Hepatocyte (in vitro differentiated cells): ENCODE measurements around the gene DSTN. TPM values are rescaled to one million over a fixed set of nuclear protein-coding genes. Genes with fewer than 3 reads are reported as not detected.

Source experiments
- DNase-seq: peaks from one replicate; pipeline ENCODE4 v3.0.0-alpha.2; 2016; ENCODE audit warnings: low spot score
- H2AFZ ChIP-seq: fragments of 200-600 bp; sonication (generic); 2 replicates; pipeline ENCODE4 v1.6.0; 2016; ENCODE audit warnings: antibody characterized with exemption, mild to moderate bottlenecking
- H3K27ac ChIP-seq: fragments of 200-600 bp; sonication (generic); 2 replicates; pipeline ENCODE4 v1.5.1; 2016; ENCODE audit warnings: mild to moderate bottlenecking
- H3K27me3 ChIP-seq: fragments of 200-600 bp; sonication (generic); 2 replicates; pipeline ENCODE4 v1.6.1; 2016
- H3K36me3 ChIP-seq: fragments of 200-600 bp; sonication (generic); replicated peaks from 2 replicates; pipeline ENCODE4 v1.5.1; 2016; ENCODE audit warnings: low read depth; ENCODE audit not compliant: insufficient read depth
- H3K4me1 ChIP-seq: fragments of 200-600 bp; sonication (generic); 2 replicates; pipeline ENCODE4 v1.5.1; 2016; ENCODE audit warnings: mild to moderate bottlenecking, moderate library complexity; ENCODE audit not compliant: insufficient read depth
- H3K4me2 ChIP-seq: fragments of 200-600 bp; sonication (generic); 2 replicates; pipeline ENCODE4 v1.6.0; 2016
- H3K4me3 ChIP-seq: fragments of 200-600 bp; sonication (generic); 2 replicates; pipeline ENCODE4 v1.5.1; 2016; ENCODE audit warnings: mild to moderate bottlenecking
- H3K79me2 ChIP-seq: fragments of 200-600 bp; sonication (generic); 2 replicates; pipeline ENCODE4 v1.6.0; 2017; ENCODE audit warnings: mild to moderate bottlenecking
- H3K9me2 ChIP-seq: fragments of 200-600 bp; sonication (generic); replicated peaks from 2 replicates; pipeline ENCODE4 v1.6.0; 2017; ENCODE audit warnings: mild to moderate bottlenecking; ENCODE audit not compliant: insufficient read depth
- H3K9me3 ChIP-seq: fragments of 200-600 bp; sonication (generic); 2 replicates; pipeline ENCODE4 v1.5.1; 2016; ENCODE audit warnings: low read depth, mild to moderate bottlenecking
- H4K20me1 ChIP-seq: fragments of 200-600 bp; sonication (generic); 2 replicates; pipeline ENCODE4 v1.6.0; 2016; ENCODE audit warnings: mild to moderate bottlenecking; ENCODE audit not compliant: insufficient read depth, poor library complexity, severe bottlenecking
- EZH2 ChIP-seq: fragments of 200-600 bp; sonication (generic); IDR thresholded peaks from 2 replicates; pipeline ENCODE4 v1.6.1; 2016; ENCODE audit warnings: antibody characterized with exemption, mild to moderate bottlenecking, borderline replicate concordance
- EZH2phosphoT487 ChIP-seq: fragments of 200-600 bp; sonication (generic); IDR thresholded peaks from one replicate; pipeline ENCODE4 v1.6.1; 2018; ENCODE audit warnings: antibody characterized with exemption, mild to moderate bottlenecking, low read depth, moderate library complexity; ENCODE audit not compliant: unreplicated experiment, severe bottlenecking
- WGBS: methylation state at CpG from one replicate; pipeline ENCODE4 v1.1.6; 2016; ENCODE audit warnings: low lambda C conversion rate; ENCODE audit errors: missing lambda C conversion rate; 5-methylcytosine and 5-hydroxymethylcytosine counted together
- polyA plus RNA-seq: library from polyadenylated mRNA; unstranded; fragments of >200 nt; fragmentation: Nextera tagmentation; extraction: Ambion mirVana; gene quantifications from 2 replicates; pipeline ENCODE4 v1.2.1, GENCODE V29; 2016
- total RNA-seq: library from RNA; depleted of rRNA; stranded (reverse); fragments of >200 nt; gene quantifications from 2 replicates; pipeline ENCODE4 v1.2.3, GENCODE V29; 2014
- TF ChIP-seq, protein P1 (sequence below): fragments of 200-600 bp; sonication (generic); IDR thresholded peaks from 2 replicates; pipeline ENCODE4 v1.5.1; 2016; ENCODE audit warnings: antibody characterized with exemption, mild to moderate bottlenecking; ENCODE audit not compliant: poor library complexity

DSTN gene
- total and polyA plus RNA-seq, 2 experiments from 2014 or later = 342 to 352 TPM

DNA sequence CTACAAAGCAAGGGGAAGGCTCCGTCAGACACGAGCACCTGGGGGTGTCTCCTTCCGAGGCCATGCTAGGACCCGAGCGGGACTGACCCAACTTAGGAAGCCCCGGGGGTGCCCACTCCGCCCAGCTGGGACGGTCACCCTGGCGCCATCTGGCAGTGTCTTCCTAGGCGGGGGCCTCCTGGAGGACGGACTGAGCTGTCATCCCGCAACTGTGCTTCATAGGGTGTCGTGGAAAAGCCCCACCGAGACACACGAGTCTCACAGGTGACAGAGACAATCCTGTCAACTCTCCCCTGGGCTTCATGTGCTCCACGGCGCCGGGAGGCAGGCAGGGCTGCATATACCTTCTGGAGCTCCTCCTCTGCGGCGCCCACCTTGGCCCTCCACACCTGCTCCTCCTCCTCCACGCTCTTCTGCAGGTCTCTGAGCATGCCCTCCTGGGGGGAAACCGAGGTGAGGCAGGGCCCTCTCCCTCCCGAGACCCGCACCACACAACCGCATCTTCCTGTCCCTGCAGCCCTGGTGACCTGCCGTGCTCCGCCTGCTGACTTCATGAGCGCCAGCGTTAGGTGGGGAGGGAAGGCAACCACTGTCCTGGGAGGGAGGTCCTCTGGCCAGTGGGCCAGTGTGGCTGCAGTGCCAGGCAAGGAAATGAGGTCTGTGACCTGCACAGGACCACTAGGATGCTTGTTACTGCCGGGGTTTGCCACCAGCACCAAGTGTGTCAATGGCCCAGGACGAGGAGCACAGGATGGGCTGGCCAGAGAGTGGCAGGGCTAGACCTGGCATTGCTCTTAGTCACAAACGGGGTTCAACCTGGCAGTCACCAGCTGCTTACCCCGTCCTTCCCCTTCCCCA is 50.7 kb downstream of the DSTN start:
- Histone ChIP-seq H3K4me1 (peaks cover 2% of the 10 kb centered on the region), H3K27me3 (no peaks in the 10 kb centered on the region), H3K79me2 (no peaks in the 10 kb centered on the region), H3K4me3 (no peak overlapping the region), H3K27ac (no peak overlapping the region), H3K9me2 (no peaks in the 10 kb centered on the region), H3K36me3 (peaks cover 6% of the 10 kb centered on the region), H2AFZ (no peak overlapping the region), H3K9me3 (no peaks in the 10 kb centered on the region), H3K4me2 (no peak overlapping the region), H4K20me1 (peaks cover 19% of the 10 kb centered on the region)
- TF ChIP-seq EZH2 = no peak
- no peak for TF ChIP-seq EZH2phosphoT487
- TF ChIP-seq, protein P1, sequence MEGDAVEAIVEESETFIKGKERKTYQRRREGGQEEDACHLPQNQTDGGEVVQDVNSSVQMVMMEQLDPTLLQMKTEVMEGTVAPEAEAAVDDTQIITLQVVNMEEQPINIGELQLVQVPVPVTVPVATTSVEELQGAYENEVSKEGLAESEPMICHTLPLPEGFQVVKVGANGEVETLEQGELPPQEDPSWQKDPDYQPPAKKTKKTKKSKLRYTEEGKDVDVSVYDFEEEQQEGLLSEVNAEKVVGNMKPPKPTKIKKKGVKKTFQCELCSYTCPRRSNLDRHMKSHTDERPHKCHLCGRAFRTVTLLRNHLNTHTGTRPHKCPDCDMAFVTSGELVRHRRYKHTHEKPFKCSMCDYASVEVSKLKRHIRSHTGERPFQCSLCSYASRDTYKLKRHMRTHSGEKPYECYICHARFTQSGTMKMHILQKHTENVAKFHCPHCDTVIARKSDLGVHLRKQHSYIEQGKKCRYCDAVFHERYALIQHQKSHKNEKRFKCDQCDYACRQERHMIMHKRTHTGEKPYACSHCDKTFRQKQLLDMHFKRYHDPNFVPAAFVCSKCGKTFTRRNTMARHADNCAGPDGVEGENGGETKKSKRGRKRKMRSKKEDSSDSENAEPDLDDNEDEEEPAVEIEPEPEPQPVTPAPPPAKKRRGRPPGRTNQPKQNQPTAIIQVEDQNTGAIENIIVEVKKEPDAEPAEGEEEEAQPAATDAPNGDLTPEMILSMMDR = no peak
- DNase-seq = no peak
- 97% methylated on average over 33 of the region's 33 CpGs for WGBS

DNA sequence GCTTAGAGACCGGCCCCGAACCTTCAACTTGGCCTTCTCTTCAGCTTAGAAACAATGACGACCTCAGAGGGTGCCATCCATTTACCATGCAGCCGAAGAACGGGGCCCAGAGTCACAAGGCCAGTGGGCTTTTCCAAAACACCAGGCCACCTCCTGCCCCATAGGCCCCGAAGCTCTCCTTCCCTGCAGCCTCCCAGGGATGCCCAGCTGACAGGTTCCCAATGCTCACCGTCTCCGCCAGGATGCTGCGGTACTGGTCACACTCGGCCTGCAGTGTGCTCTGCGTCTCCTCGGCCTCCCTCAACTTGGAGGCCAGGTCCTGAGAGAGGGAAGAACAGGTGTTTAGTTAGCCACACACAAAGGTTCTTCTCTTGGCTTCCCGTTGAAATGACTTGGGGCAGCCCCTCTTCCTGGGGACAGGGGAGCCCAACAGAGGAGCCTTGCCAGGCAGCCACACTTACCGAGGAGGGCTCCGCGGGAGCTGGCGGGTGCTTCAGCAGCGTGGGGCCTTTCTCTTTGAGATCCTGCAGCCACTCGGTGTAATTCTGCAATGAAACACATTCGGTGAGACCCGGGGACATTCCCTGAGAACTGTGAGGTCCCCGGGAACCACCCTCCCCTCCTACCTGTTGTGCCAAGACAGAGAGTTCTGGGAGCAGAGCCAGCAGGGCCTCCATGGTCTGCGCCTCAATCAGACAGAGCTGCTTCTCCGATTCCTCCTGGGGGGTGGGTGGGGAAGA is 51.5 kb downstream of the DSTN start:
- H3K4me3 ChIP-seq = no peak overlapping the region
- no peaks in the 10 kb centered on the region for H3K4me1 ChIP-seq
- no peak overlapping the region for H2AFZ ChIP-seq
- H3K79me2 ChIP-seq = no peaks in the 10 kb centered on the region
- no peak for DNase-seq
- no peak overlapping the region for H3K27ac ChIP-seq
- no peaks in the 10 kb centered on the region for H3K9me3 ChIP-seq
- H3K36me3 ChIP-seq = peaks cover 6% of the 10 kb centered on the region
- no peaks in the 10 kb centered on the region for H3K27me3 ChIP-seq
- no peaks in the 10 kb centered on the region for H3K9me2 ChIP-seq
- TF ChIP-seq, protein P1 = no peak
- TF ChIP-seq EZH2 (no peak), EZH2phosphoT487 (no peak)
- H3K4me2 ChIP-seq = no peak overlapping the region
- peaks cover 19% of the 10 kb centered on the region for H4K20me1 ChIP-seq
- WGBS = 96% methylated on average over 24 of the region's 24 CpGs

DNA sequence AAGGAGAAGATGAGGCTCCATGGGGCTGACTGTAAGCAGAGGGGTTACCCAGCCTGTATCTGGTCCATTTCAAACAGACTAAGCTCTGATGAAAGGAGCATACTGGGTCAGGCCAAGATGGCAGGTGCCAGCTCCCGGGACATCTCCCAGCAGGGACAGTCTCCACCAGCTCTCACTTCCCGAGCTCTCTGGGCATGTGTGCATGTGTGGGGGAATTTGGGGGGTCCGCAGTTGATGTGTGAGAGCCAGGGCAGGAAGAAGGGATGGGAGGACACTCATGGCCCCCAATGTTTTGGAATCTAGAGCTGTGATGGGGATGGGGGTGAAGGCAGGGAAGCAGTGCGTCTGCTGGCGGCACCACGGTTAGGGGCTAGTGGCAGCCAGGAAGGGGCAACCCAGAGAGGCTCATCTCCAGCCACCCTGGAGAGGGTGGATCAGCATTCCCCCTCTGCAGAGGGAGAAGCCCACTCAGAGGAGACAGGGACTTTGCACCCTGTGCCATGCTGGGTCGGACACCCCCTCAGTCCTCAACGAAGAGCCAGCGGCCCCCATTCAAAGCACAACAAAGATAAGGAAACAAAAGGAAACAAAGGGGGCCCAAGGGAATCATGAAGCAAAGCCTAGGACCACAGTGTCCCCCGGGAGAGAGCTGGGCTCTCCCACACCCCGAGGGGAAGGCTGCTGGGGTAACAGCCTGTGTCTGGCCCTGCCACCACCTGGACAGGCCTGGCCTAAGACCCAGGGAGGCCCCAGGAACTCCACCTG is 52.4 kb downstream of the DSTN start:
- Histone ChIP-seq H3K79me2 (peaks cover 4% of the 10 kb centered on the region), H3K4me2 (no peak overlapping the region), H4K20me1 (peaks cover 23% of the 10 kb centered on the region), H3K9me3 (no peaks in the 10 kb centered on the region), H3K9me2 (no peaks in the 10 kb centered on the region), H3K36me3 (peaks cover 6% of the 10 kb centered on the region), H3K4me1 (no peaks in the 10 kb centered on the region), H3K27me3 (no peaks in the 10 kb centered on the region), H3K27ac (no peak overlapping the region), H2AFZ (no peak overlapping the region), H3K4me3 (no peak overlapping the region)
- 96% methylated on average over 11 of the region's 11 CpGs for WGBS
- no peak for DNase-seq
- TF ChIP-seq EZH2phosphoT487 (no peak), EZH2 (no peak)
- TF ChIP-seq, protein P1 = no peak
